Neural cell (in vitro differentiated cells): ENCODE measurements around the gene SPEG. TPM values are rescaled to one million over a fixed set of nuclear protein-coding genes. Genes with fewer than 3 reads are reported as not detected.

Source experiments
- H2AFZ ChIP-seq: fragments of 200-600, 300-800 bp; sonication (generic), shearing (Covaris generic); 2 replicates; pipeline ENCODE4 v1.6.0; 2014; ENCODE audit warnings: low read depth, mild to moderate bottlenecking, antibody characterized with exemption, low read length, moderate library complexity
- H3F3A ChIP-seq: fragments of 200-600 bp; shearing (Covaris generic); 2 replicates; pipeline ENCODE4 v1.6.1; 2016; ENCODE audit warnings: mild to moderate bottlenecking, moderate library complexity, mixed read lengths, antibody characterized with exemption, low read length; ENCODE audit not compliant: insufficient read depth, poor library complexity, severe bottlenecking
- H3K27ac ChIP-seq: fragments of 200-600, 300-800 bp; sonication (generic), shearing (Covaris generic); 2 replicates; pipeline ENCODE4 v1.5.1; 2014; ENCODE audit warnings: mild to moderate bottlenecking, low read length, moderate library complexity
- H3K27me3 ChIP-seq: fragments of 300-800, 200-600 bp; sonication (generic), shearing (Covaris generic); 2 replicates; pipeline ENCODE4 v1.6.0; 2014; ENCODE audit warnings: mild to moderate bottlenecking, low read depth, low read length, moderate library complexity; ENCODE audit not compliant: insufficient read depth
- H3K36me3 ChIP-seq: fragments of 300-800, 200-600 bp; sonication (generic), shearing (Covaris generic); 2 replicates; pipeline ENCODE4 v1.5.1; 2014; ENCODE audit warnings: mild to moderate bottlenecking, antibody characterized with exemption, low read length, moderate library complexity; ENCODE audit not compliant: insufficient read depth
- H3K4me2 ChIP-seq: fragments of 300-800, 200-600 bp; sonication (generic), shearing (Covaris generic); 2 replicates; pipeline ENCODE4 v1.6.0; 2014; ENCODE audit warnings: mild to moderate bottlenecking, low read length
- H3K4me3 ChIP-seq: fragments of 300-800, 200-600 bp; sonication (generic), shearing (Covaris generic); 2 replicates; pipeline ENCODE4 v1.5.1; 2014; ENCODE audit warnings: mild to moderate bottlenecking, low read length, moderate library complexity
- H3K79me2 ChIP-seq: fragments of 200-600 bp; shearing (Covaris generic); replicated peaks from 2 replicates; pipeline ENCODE4 v1.6.0; 2014; ENCODE audit warnings: mild to moderate bottlenecking, low read length, moderate library complexity; ENCODE audit not compliant: insufficient read depth
- H3K9ac ChIP-seq: fragments of 300-800, 200-600 bp; sonication (generic), shearing (Covaris generic); 2 replicates; pipeline ENCODE4 v1.6.1; 2016; ENCODE audit warnings: mild to moderate bottlenecking, low read length, mixed read lengths
- H3K9me2 ChIP-seq: fragments of 200-600 bp; shearing (Covaris generic); 2 replicates; pipeline ENCODE4 v1.6.1; 2016; ENCODE audit warnings: mild to moderate bottlenecking, low read length, mixed read lengths; ENCODE audit not compliant: insufficient read depth
- H3K9me3 ChIP-seq: fragments of 200-600, 300-800 bp; sonication (generic), shearing (Covaris generic); 2 replicates; pipeline ENCODE4 v1.6.1; 2016; ENCODE audit warnings: mild to moderate bottlenecking, mixed run types, low read length, moderate library complexity, mixed read lengths
- H4K20me1 ChIP-seq: fragments of 200-600 bp; shearing (Covaris generic); 2 replicates; pipeline ENCODE4 v1.6.1; 2016; ENCODE audit warnings: mild to moderate bottlenecking, mixed run types; ENCODE audit not compliant: insufficient read depth
- EP300 ChIP-seq: fragments of 450-650 bp; conservative IDR thresholded peaks from 2 replicates; pipeline ENCODE4 v1.6.1; 2014; ENCODE audit warnings: antibody characterized with exemption, mild to moderate bottlenecking, moderate library complexity; ENCODE audit not compliant: poor library complexity, severe bottlenecking
- EZH2 ChIP-seq: fragments of 200-600, 300-800 bp; shearing (Covaris generic), sonication (generic); IDR thresholded peaks from 2 replicates; pipeline ENCODE4 v1.6.1; 2014; ENCODE audit warnings: antibody characterized with exemption, low read length, borderline replicate concordance, mild to moderate bottlenecking; ENCODE audit not compliant: insufficient read depth, poor library complexity, severe bottlenecking
- MXI1 ChIP-seq: fragments of 450-650 bp; conservative IDR thresholded peaks from 2 replicates; pipeline ENCODE4 v1.6.1; 2014; ENCODE audit warnings: antibody characterized with exemption, mild to moderate bottlenecking; ENCODE audit not compliant: poor library complexity, severe bottlenecking
- POLR2AphosphoS5 ChIP-seq: IDR thresholded peaks from 2 replicates; pipeline ENCODE4 v1.6.1; 2012
- RAD21 ChIP-seq: fragments of 450-650 bp; conservative IDR thresholded peaks from 2 replicates; pipeline ENCODE4 v1.6.1; 2014; ENCODE audit warnings: antibody characterized with exemption, mild to moderate bottlenecking, moderate library complexity
- SMC3 ChIP-seq: fragments of 450-650 bp; conservative IDR thresholded peaks from 2 replicates; pipeline ENCODE4 v1.6.1; 2014; ENCODE audit warnings: antibody characterized with exemption, mild to moderate bottlenecking, moderate library complexity; ENCODE audit not compliant: poor library complexity
- TAF1 ChIP-seq: IDR thresholded peaks from 2 replicates; pipeline ENCODE4 v1.6.1; 2012; ENCODE audit warnings: low read depth
- polyA plus RNA-seq: library from polyadenylated mRNA; depleted of rRNA; stranded (reverse); fragments of >200 nt; gene quantifications from 2 replicates; pipeline ENCODE4 v1.2.3, GENCODE V29; 2014
- TF ChIP-seq, protein P1 (sequence below): IDR thresholded peaks from 2 replicates; pipeline ENCODE4 v1.6.1; 2012; ENCODE audit warnings: borderline replicate concordance
- TF ChIP-seq, protein P2 (sequence below): fragments of 450-650 bp; IDR thresholded peaks from 2 replicates; pipeline ENCODE4 v1.5.1; 2014; ENCODE audit warnings: antibody characterized with exemption, mild to moderate bottlenecking, moderate library complexity; ENCODE audit not compliant: poor library complexity, severe bottlenecking

SPEG gene
- polyA plus RNA-seq, 1 donor from 2014 or later: 58.3 TPM

DNA sequence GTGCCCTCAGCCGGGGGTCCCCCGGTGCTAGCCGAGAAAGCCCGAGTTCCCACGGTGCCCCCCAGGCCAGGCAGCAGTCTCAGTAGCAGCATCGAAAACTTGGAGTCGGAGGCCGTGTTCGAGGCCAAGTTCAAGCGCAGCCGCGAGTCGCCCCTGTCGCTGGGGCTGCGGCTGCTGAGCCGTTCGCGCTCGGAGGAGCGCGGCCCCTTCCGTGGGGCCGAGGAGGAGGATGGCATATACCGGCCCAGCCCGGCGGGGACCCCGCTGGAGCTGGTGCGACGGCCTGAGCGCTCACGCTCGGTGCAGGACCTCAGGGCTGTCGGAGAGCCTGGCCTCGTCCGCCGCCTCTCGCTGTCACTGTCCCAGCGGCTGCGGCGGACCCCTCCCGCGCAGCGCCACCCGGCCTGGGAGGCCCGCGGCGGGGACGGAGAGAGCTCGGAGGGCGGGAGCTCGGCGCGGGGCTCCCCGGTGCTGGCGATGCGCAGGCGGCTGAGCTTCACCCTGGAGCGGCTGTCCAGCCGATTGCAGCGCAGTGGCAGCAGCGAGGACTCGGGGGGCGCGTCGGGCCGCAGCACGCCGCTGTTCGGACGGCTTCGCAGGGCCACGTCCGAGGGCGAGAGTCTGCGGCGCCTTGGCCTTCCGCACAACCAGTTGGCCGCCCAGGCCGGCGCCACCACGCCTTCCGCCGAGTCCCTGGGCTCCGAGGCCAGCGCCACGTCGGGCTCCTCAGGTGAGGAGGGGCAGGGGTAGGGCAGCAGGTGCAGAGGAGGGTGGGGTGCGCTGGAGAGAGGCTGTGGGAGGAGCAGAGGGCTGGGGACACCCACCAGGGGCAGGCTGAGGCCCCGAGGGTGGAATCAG lies 49.9 kb downstream of the SPEG start:
- Histone ChIP-seq H3K79me2 (no peaks in the 10 kb centered on the region), H2AFZ (no peak overlapping the region), H3K27ac (no peak overlapping the region), H4K20me1 (no peaks in the 10 kb centered on the region), H3K4me2 (no peak overlapping the region), H3K4me3 (peak overlapping the region; percentile 53), H3K9me3 (no peaks in the 10 kb centered on the region), H3F3A (no peaks in the 10 kb centered on the region), H3K27me3 (peaks cover 56% of the 10 kb centered on the region), H3K9ac (no peak overlapping the region), H3K9me2 (no peaks in the 10 kb centered on the region), H3K36me3 (no peaks in the 10 kb centered on the region)
- TF ChIP-seq EZH2: peak; percentile 56
- TF ChIP-seq POLR2AphosphoS5: no peak

DNA sequence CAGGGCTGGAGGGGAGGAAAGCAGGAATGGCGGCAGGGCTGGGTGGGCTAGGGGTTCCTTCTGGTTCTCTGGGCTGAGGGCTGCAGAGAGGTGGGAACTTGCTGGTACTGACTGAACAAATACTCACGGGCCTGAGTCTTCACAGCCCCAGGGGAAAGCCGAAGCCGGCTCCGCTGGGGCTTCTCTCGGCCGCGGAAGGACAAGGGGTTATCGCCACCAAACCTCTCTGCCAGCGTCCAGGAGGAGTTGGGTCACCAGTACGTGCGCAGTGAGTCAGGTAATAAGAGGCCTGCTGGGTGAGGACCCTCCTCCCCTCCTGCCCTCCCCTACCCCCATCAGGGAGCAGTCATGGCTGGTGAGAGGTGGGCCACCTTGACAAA lies 50.5 kb downstream of the SPEG start:
- H3K9me2 ChIP-seq: no peaks in the 10 kb centered on the region
- H3F3A ChIP-seq: no peaks in the 10 kb centered on the region
- no peak overlapping the region for H2AFZ ChIP-seq
- no peaks in the 10 kb centered on the region for H3K79me2 ChIP-seq
- no peak overlapping the region for H3K27ac ChIP-seq
- TF ChIP-seq POLR2AphosphoS5 (no peak), TAF1 (no peak), RAD21 (no peak), SMC3 (no peak), EP300 (no peak)
- TF ChIP-seq, protein P1, sequence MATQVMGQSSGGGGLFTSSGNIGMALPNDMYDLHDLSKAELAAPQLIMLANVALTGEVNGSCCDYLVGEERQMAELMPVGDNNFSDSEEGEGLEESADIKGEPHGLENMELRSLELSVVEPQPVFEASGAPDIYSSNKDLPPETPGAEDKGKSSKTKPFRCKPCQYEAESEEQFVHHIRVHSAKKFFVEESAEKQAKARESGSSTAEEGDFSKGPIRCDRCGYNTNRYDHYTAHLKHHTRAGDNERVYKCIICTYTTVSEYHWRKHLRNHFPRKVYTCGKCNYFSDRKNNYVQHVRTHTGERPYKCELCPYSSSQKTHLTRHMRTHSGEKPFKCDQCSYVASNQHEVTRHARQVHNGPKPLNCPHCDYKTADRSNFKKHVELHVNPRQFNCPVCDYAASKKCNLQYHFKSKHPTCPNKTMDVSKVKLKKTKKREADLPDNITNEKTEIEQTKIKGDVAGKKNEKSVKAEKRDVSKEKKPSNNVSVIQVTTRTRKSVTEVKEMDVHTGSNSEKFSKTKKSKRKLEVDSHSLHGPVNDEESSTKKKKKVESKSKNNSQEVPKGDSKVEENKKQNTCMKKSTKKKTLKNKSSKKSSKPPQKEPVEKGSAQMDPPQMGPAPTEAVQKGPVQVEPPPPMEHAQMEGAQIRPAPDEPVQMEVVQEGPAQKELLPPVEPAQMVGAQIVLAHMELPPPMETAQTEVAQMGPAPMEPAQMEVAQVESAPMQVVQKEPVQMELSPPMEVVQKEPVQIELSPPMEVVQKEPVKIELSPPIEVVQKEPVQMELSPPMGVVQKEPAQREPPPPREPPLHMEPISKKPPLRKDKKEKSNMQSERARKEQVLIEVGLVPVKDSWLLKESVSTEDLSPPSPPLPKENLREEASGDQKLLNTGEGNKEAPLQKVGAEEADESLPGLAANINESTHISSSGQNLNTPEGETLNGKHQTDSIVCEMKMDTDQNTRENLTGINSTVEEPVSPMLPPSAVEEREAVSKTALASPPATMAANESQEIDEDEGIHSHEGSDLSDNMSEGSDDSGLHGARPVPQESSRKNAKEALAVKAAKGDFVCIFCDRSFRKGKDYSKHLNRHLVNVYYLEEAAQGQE: no peak
- no peak overlapping the region for H3K4me3 ChIP-seq
- no peaks in the 10 kb centered on the region for H3K36me3 ChIP-seq
- no peak overlapping the region for H3K9ac ChIP-seq
- peaks cover 56% of the 10 kb centered on the region for H3K27me3 ChIP-seq
- H3K9me3 ChIP-seq: no peaks in the 10 kb centered on the region
- H4K20me1 ChIP-seq: no peaks in the 10 kb centered on the region
- no peak overlapping the region for H3K4me2 ChIP-seq

DNA sequence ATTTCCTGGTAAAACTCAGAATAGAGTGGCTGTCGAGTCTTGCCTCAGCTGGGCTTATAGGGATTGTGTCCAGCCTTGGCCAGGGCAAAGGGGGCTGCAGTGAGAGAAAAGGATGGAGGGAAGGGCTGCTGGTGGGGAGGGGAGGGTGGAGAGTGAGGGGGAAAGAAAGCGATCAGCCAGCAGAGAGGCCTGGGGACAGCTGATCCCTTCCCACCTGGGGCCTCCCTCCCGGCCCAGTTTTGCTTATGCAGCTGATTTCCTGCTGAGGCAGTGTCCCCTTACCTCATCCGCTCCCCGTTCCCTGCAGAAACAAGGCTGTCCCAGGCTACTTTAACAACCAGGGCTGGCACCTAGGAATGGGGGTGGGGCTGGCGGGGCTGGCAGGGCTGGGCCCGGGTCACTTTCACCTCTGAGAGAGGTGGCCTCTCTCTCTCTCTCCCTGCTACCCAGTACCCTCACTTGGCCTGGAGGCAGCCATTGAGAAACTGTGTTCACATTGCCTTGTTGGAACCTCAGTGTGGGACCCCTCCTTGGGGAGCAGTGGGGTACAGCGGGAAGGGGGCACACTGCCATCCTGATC lies 51.8 kb downstream of the SPEG start:
- H2AFZ ChIP-seq: no peak overlapping the region
- no peaks in the 10 kb centered on the region for H3K79me2 ChIP-seq
- peaks cover 56% of the 10 kb centered on the region for H3K27me3 ChIP-seq
- no peak overlapping the region for H3K4me2 ChIP-seq
- no peak overlapping the region for H3K4me3 ChIP-seq
- H3F3A ChIP-seq: no peaks in the 10 kb centered on the region
- H3K9me3 ChIP-seq: no peaks in the 10 kb centered on the region
- H3K9ac ChIP-seq: no peak overlapping the region
- no peak for TF ChIP-seq RAD21
- TF ChIP-seq, protein P2, sequence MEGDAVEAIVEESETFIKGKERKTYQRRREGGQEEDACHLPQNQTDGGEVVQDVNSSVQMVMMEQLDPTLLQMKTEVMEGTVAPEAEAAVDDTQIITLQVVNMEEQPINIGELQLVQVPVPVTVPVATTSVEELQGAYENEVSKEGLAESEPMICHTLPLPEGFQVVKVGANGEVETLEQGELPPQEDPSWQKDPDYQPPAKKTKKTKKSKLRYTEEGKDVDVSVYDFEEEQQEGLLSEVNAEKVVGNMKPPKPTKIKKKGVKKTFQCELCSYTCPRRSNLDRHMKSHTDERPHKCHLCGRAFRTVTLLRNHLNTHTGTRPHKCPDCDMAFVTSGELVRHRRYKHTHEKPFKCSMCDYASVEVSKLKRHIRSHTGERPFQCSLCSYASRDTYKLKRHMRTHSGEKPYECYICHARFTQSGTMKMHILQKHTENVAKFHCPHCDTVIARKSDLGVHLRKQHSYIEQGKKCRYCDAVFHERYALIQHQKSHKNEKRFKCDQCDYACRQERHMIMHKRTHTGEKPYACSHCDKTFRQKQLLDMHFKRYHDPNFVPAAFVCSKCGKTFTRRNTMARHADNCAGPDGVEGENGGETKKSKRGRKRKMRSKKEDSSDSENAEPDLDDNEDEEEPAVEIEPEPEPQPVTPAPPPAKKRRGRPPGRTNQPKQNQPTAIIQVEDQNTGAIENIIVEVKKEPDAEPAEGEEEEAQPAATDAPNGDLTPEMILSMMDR: no peak
- TF ChIP-seq POLR2AphosphoS5: no peak
- TF ChIP-seq SMC3: no peak
- no peak for TF ChIP-seq MXI1
- TF ChIP-seq, protein P1: no peak
- TF ChIP-seq EP300: no peak
- no peak for TF ChIP-seq EZH2
- no peak for TF ChIP-seq TAF1
- H3K9me2 ChIP-seq: no peaks in the 10 kb centered on the region
- no peaks in the 10 kb centered on the region for H4K20me1 ChIP-seq
- no peaks in the 10 kb centered on the region for H3K36me3 ChIP-seq
- H3K27ac ChIP-seq: no peak overlapping the region
